ENCODE data around the gene GRIK5. TPM values are rescaled to one million over a fixed set of nuclear protein-coding genes. Genes with fewer than 3 reads are reported as not detected.

GRIK5 gene
- total and polyA plus RNA-seq, 2 donors from 2014 or later = 8.9 to 16.2 TPM

DNA sequence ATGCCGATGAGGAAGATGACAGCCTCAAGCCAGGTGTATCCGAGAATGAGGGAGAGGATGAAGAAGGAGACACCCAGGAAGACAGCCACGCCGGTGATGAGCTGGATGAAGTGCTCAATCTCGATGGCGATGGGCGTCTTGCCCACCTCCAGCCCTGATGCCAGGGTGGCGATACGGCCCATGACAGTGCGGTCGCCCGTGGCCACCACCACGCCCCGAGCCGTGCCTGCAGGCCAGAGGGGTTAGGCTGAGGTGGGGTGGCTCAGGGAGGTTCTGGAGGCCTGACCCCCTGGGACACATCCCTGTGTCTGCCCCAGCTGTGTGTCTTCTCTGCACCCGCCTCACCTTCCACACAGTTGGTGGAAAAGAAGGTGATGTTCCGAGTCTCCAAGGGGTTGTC is 85.0 kb downstream of the GRIK5 start:
- DNase-seq = no peak
- intact Hi-C loops (cut with DNase I) = no loop called here

DNA sequence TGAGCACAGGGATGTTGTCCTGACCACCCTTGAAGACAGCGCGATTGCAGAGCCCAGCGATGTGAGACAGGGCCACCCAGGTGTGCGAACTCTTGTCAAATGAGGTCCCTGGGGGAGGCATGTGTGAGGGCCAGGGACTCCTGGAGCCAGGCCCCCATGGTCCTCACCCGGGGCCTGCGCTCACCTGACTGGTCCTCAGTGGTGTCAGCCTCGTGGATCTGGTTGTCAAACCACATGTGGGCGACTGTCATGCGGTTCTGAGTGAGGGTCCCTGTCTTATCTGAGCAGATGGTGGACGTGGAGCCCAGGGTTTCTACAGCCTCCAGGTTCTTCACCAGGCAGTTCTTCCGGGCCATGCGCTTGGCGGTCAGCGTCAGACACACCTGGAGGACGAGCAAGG is 88.3 kb downstream of the GRIK5 start:
- no peak for FAIRE-seq
- H3K4me1 ChIP-seq (ENCODE audit: control insufficient read depth in 2 of 3, insufficient read depth in 2 of 3, low read depth in 1 of 3, low read length in 3 of 3) = no peaks in the 10 kb centered on the region
- no peak for DNase-seq
- no peak overlapping the region for H3K27ac ChIP-seq (ENCODE audit: low read depth in 2 of 2, low read length in 2 of 2)
- intact Hi-C loops (cut with DNase I) = no loop called here
- no peaks in the 10 kb centered on the region for H3K36me3 ChIP-seq (ENCODE audit: control insufficient read depth in 2 of 3, insufficient read depth in 3 of 3, low read length in 3 of 3)
- no peaks in the 10 kb centered on the region for H3K27me3 ChIP-seq (ENCODE audit: control insufficient read depth, insufficient read depth, low read length)
- TF ChIP-seq, protein P1, sequence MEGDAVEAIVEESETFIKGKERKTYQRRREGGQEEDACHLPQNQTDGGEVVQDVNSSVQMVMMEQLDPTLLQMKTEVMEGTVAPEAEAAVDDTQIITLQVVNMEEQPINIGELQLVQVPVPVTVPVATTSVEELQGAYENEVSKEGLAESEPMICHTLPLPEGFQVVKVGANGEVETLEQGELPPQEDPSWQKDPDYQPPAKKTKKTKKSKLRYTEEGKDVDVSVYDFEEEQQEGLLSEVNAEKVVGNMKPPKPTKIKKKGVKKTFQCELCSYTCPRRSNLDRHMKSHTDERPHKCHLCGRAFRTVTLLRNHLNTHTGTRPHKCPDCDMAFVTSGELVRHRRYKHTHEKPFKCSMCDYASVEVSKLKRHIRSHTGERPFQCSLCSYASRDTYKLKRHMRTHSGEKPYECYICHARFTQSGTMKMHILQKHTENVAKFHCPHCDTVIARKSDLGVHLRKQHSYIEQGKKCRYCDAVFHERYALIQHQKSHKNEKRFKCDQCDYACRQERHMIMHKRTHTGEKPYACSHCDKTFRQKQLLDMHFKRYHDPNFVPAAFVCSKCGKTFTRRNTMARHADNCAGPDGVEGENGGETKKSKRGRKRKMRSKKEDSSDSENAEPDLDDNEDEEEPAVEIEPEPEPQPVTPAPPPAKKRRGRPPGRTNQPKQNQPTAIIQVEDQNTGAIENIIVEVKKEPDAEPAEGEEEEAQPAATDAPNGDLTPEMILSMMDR (IDR thresholded peaks at IDR 0.05; ENCODE audit: borderline replicate concordance, extremely low read depth, insufficient read depth) = no peak
- no peak overlapping the region for H3K9ac ChIP-seq (ENCODE audit: low read length in 3 of 3)
- H3K9me3 ChIP-seq (ENCODE audit: control insufficient read depth in 2 of 3, insufficient read depth in 1 of 3, low read length in 3 of 3) = no peaks in the 10 kb centered on the region
- H3K4me3 ChIP-seq (ENCODE audit: low read length in 3 of 3) = no peak overlapping the region

More for the DNA sequence above, 85.0 kb downstream of the GRIK5 start:
- H3K9ac ChIP-seq (ENCODE audit: low read length in 3 of 3) = no peak overlapping the region
- H3K27me3 ChIP-seq (ENCODE audit: control insufficient read depth, insufficient read depth, low read length) = no peaks in the 10 kb centered on the region
- H3K4me3 ChIP-seq (ENCODE audit: low read length in 3 of 3) = no peak overlapping the region
- H3K4me1 ChIP-seq (ENCODE audit: control insufficient read depth in 2 of 3, insufficient read depth in 2 of 3, low read depth in 1 of 3, low read length in 3 of 3) = no peaks in the 10 kb centered on the region
- TF ChIP-seq, protein P1 (IDR thresholded peaks at IDR 0.05; ENCODE audit: borderline replicate concordance, extremely low read depth, insufficient read depth) = no peak
- FAIRE-seq = no peak
- H3K27ac ChIP-seq (ENCODE audit: low read depth in 2 of 2, low read length in 2 of 2) = no peak overlapping the region
- H3K36me3 ChIP-seq (ENCODE audit: control insufficient read depth in 2 of 3, insufficient read depth in 3 of 3, low read length in 3 of 3) = no peaks in the 10 kb centered on the region
- H3K9me3 ChIP-seq (ENCODE audit: control insufficient read depth in 2 of 3, insufficient read depth in 1 of 3, low read length in 3 of 3) = no peaks in the 10 kb centered on the region

- H3K27ac ChIP-seq (ENCODE audit: low read depth in 2 of 2, low read length in 2 of 2) = no peak overlapping the region
- no peaks in the 10 kb centered on the region for H3K27me3 ChIP-seq (ENCODE audit: control insufficient read depth, insufficient read depth, low read length)
- H3K9me3 ChIP-seq (ENCODE audit: control insufficient read depth in 2 of 3, insufficient read depth in 1 of 3, low read length in 3 of 3) = no peaks in the 10 kb centered on the region
- no peak overlapping the region for H3K4me3 ChIP-seq (ENCODE audit: low read length in 3 of 3)
- DNase-seq (no peak), FAIRE-seq (no peak)
- H3K4me1 ChIP-seq (ENCODE audit: control insufficient read depth in 2 of 3, insufficient read depth in 2 of 3, low read depth in 1 of 3, low read length in 3 of 3) = no peaks in the 10 kb centered on the region
- TF ChIP-seq, protein P1 (IDR thresholded peaks at IDR 0.05; ENCODE audit: borderline replicate concordance, extremely low read depth, insufficient read depth) = no peak
- no peak overlapping the region for H3K9ac ChIP-seq (ENCODE audit: low read length in 3 of 3)
- intact Hi-C loops (cut with DNase I) = no loop called here
- H3K36me3 ChIP-seq (ENCODE audit: control insufficient read depth in 2 of 3, insufficient read depth in 3 of 3, low read length in 3 of 3) = no peaks in the 10 kb centered on the region
Measured at GRCh38 chr19:41978470-41978869, 91.5 kb downstream of the GRIK5 start.

- no peak for DNase-seq
- no peak for FAIRE-seq
Measured at GRCh38 chr19:41977916-41978315, 92.1 kb downstream of the GRIK5 start.

More at GRCh38 chr19:41977916-41978315, 92.1 kb downstream of the GRIK5 start:
- H3K4me1 ChIP-seq (ENCODE audit: control insufficient read depth in 2 of 3, insufficient read depth in 2 of 3, low read depth in 1 of 3, low read length in 3 of 3) = no peaks in the 10 kb centered on the region
- H3K9me3 ChIP-seq (ENCODE audit: control insufficient read depth in 2 of 3, insufficient read depth in 1 of 3, low read length in 3 of 3) = no peaks in the 10 kb centered on the region
- H3K9ac ChIP-seq (ENCODE audit: low read length in 3 of 3) = no peak overlapping the region
- no peaks in the 10 kb centered on the region for H3K27me3 ChIP-seq (ENCODE audit: control insufficient read depth, insufficient read depth, low read length)
- no peak overlapping the region for H3K4me3 ChIP-seq (ENCODE audit: low read length in 3 of 3)
- no peaks in the 10 kb centered on the region for H3K36me3 ChIP-seq (ENCODE audit: control insufficient read depth in 2 of 3, insufficient read depth in 3 of 3, low read length in 3 of 3)
- intact Hi-C loops (cut with DNase I) = no loop called here
- TF ChIP-seq, protein P1 (IDR thresholded peaks at IDR 0.05; ENCODE audit: borderline replicate concordance, extremely low read depth, insufficient read depth) = no peak
- H3K27ac ChIP-seq (ENCODE audit: low read depth in 2 of 2, low read length in 2 of 2) = no peak overlapping the region

Measured in kidney (tissue), 14 donors.